Measurements from ENCODE around the gene SLC24A2. TPM values are rescaled to one million over a fixed set of nuclear protein-coding genes. Genes with fewer than 3 reads are reported as not detected.

Gene SLC24A2
- total and polyA plus RNA-seq, 2 experiments from 2014 or later: 0.10 to 0.27 TPM

DNA sequence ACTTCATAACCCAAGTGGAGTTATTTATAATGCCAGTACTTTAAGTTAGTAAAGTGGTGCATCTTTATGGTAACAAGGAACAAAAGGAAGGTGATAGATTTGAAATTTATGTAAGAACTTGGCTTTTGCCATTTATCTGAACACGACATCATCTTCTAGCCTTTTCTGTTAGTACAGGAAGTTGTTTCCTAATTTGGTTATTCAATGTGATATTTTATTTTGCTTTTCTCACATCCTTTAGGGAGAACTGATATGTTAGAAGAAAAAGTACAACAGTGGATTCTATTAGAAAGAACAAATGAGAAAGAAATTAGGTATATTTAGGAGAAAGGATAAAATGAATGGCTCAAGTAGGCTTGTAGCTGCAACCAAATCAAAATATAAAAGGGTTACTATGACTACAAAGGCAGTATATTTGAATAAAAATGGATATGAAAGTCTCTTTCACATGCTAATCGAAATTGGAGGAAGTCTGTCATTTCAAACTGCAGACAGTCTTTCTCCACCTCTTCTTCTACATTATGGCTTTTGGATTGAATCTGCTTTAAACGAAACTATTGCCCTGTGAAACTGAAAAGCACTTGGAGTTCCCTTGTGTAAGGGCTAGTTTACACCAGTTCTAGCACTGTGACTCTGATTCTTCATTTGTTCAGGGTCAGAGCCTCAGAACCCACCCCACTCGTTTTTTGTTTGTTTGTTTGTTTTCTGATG is 18.5 kb upstream of the SLC24A2 start:
- Histone ChIP-seq H2AFZ (no peak overlapping the region), H3K79me2 (no peaks in the 10 kb centered on the region), H4K20me1 (ENCODE audit: insufficient read depth, poor library complexity, severe bottlenecking) (no peaks in the 10 kb centered on the region), H3K4me3 (no peak overlapping the region), H3K27me3 (peaks cover 13% of the 10 kb centered on the region), H3K9me2 (replicated peaks; ENCODE audit: insufficient read depth) (no peaks in the 10 kb centered on the region), H3K27ac (no peak overlapping the region), H3K9me3 (ENCODE audit: low read depth) (no peaks in the 10 kb centered on the region), H3K4me1 (ENCODE audit: insufficient read depth) (no peaks in the 10 kb centered on the region), H3K4me2 (no peak overlapping the region), H3K36me3 (replicated peaks; ENCODE audit: insufficient read depth, low read depth) (no peaks in the 10 kb centered on the region)
- no peak for TF ChIP-seq EZH2 (IDR thresholded peaks at IDR 0.05; ENCODE audit: borderline replicate concordance)
- TF ChIP-seq EZH2phosphoT487 (IDR thresholded peaks at IDR 0.05; ENCODE audit: low read depth, severe bottlenecking, unreplicated experiment): no peak
- TF ChIP-seq, protein P1, sequence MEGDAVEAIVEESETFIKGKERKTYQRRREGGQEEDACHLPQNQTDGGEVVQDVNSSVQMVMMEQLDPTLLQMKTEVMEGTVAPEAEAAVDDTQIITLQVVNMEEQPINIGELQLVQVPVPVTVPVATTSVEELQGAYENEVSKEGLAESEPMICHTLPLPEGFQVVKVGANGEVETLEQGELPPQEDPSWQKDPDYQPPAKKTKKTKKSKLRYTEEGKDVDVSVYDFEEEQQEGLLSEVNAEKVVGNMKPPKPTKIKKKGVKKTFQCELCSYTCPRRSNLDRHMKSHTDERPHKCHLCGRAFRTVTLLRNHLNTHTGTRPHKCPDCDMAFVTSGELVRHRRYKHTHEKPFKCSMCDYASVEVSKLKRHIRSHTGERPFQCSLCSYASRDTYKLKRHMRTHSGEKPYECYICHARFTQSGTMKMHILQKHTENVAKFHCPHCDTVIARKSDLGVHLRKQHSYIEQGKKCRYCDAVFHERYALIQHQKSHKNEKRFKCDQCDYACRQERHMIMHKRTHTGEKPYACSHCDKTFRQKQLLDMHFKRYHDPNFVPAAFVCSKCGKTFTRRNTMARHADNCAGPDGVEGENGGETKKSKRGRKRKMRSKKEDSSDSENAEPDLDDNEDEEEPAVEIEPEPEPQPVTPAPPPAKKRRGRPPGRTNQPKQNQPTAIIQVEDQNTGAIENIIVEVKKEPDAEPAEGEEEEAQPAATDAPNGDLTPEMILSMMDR (IDR thresholded peaks at IDR 0.05; ENCODE audit: poor library complexity): no peak
- DNase-seq (ENCODE audit: low spot score): no peak
- 35% methylated on average over 4 of the region's 4 CpGs for WGBS (ENCODE audit: low lambda C conversion rate, missing lambda C conversion rate)

DNA sequence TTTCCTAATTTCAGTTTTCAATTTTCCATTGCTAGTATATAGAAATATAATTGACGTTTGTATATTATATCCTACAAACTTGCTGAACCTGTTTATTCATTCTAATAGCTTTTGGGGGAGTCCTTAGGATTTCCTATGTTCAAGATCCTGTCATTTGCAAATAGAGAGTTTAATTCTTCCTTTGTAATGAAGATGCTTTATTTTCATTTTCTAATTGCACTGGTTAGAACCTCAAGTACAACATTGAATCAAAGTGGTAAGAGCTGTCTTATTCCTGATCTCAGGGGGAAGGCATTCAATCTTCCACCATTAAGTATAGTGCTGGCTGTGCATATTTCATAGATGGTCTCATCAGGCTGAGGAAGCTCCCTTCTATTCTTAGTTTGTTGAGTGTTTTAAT is 15.6 kb upstream of the SLC24A2 start:
- Histone ChIP-seq H3K36me3 (replicated peaks; ENCODE audit: insufficient read depth, low read depth) (no peaks in the 10 kb centered on the region), H3K4me1 (ENCODE audit: insufficient read depth) (no peaks in the 10 kb centered on the region), H4K20me1 (ENCODE audit: insufficient read depth, poor library complexity, severe bottlenecking) (no peaks in the 10 kb centered on the region), H3K9me3 (ENCODE audit: low read depth) (no peaks in the 10 kb centered on the region), H2AFZ (no peak overlapping the region), H3K27ac (no peak overlapping the region), H3K79me2 (no peaks in the 10 kb centered on the region), H3K4me3 (no peak overlapping the region), H3K4me2 (no peak overlapping the region), H3K27me3 (peaks cover 13% of the 10 kb centered on the region), H3K9me2 (replicated peaks; ENCODE audit: insufficient read depth) (no peaks in the 10 kb centered on the region)
- DNase-seq (ENCODE audit: low spot score): no peak
- 47% methylated on average over 1 of the region's 1 CpG for WGBS (ENCODE audit: low lambda C conversion rate, missing lambda C conversion rate)
- TF ChIP-seq EZH2phosphoT487 (IDR thresholded peaks at IDR 0.05; ENCODE audit: low read depth, severe bottlenecking, unreplicated experiment) (no peak), EZH2 (IDR thresholded peaks at IDR 0.05; ENCODE audit: borderline replicate concordance) (no peak)
- TF ChIP-seq, protein P1 (IDR thresholded peaks at IDR 0.05; ENCODE audit: poor library complexity): no peak

DNA sequence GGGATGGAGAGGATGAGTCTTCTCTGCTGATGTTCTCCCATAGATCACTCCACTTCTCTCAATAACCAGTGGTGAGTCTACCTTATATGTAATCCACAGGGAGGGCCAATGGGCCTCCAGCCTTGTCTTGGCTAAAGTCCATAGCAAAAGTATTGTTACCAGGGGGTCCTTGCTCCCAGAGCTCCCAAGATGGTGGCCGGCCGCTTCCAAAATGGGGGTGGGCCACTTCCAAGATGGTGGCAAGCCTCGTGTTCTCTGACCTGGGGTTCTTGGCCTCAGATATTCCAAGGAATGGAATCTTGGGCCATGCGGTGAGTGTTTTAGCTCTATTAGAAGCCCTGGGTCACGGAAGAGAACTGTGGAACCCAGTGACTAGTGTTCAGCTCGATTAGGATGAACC is 12.0 kb upstream of the SLC24A2 start:
- 95% methylated on average over 6 of the region's 6 CpGs for WGBS (ENCODE audit: low lambda C conversion rate, missing lambda C conversion rate)
- Histone ChIP-seq H3K4me3 (no peak overlapping the region), H3K4me1 (ENCODE audit: insufficient read depth) (no peaks in the 10 kb centered on the region), H3K79me2 (no peaks in the 10 kb centered on the region), H3K36me3 (replicated peaks; ENCODE audit: insufficient read depth, low read depth) (no peaks in the 10 kb centered on the region), H3K4me2 (no peak overlapping the region), H3K9me3 (ENCODE audit: low read depth) (no peaks in the 10 kb centered on the region), H3K27ac (no peak overlapping the region), H3K27me3 (no peaks in the 10 kb centered on the region), H3K9me2 (replicated peaks; ENCODE audit: insufficient read depth) (no peaks in the 10 kb centered on the region), H2AFZ (no peak overlapping the region), H4K20me1 (ENCODE audit: insufficient read depth, poor library complexity, severe bottlenecking) (no peaks in the 10 kb centered on the region)
- TF ChIP-seq, protein P1 (IDR thresholded peaks at IDR 0.05; ENCODE audit: poor library complexity): no peak
- no peak for TF ChIP-seq EZH2phosphoT487 (IDR thresholded peaks at IDR 0.05; ENCODE audit: low read depth, severe bottlenecking, unreplicated experiment)
- TF ChIP-seq EZH2 (IDR thresholded peaks at IDR 0.05; ENCODE audit: borderline replicate concordance): no peak
- no peak for DNase-seq (ENCODE audit: low spot score)

Measured in hepatocyte (in vitro differentiated cells).